Muscle of arm (tissue), 12 donors: Measurements from ENCODE around the gene CLASRP. TPM values are rescaled to one million over a fixed set of nuclear protein-coding genes. Genes with fewer than 3 reads are reported as not detected.
"Not testable (repeated sequence)": the region's sequence is repeated elsewhere in the genome, so short reads cannot be mapped to it uniquely, and the experiment has no call there.

ENCODE experiments used
- DNase-seq: peaks from one replicate; pipeline ENCODE4 v3.0.0-alpha.2; 2013
- polyA plus RNA-seq, 12 donors: library from polyadenylated mRNA; unstranded; fragments of 120-200 nt; gene quantifications; one replicate each; pipeline ENCODE4 v1.2.1, GENCODE V29; 2013; ENCODE audit not compliant: insufficient read length in 12 of 12

CLASRP gene
- polyA plus RNA-seq, 12 donors: 35.7 to 78.3 (median 40.6) TPM; not detected in 1

DNA sequence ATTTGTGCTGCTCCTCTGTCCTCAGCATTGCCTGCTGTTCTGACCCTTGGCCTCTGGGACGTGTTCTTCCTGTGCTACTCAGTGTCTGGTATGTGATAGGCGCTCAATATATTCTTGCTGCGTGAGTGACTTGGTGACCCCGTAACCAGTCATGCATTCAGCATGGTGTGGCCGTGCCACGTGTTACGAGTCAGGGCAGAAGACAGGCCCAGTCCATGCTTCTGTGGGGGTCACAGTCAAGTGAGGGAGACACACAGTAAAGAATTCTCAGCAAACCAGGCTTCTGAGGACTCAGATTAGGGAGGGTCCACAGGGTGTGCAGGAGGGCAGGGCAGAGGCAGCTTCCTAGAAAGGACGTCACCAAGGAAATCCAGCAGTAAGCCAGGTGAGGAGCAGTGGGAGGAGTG, 62.0 kb downstream of the CLASRP start:
- DNase-seq: no peak

DNA sequence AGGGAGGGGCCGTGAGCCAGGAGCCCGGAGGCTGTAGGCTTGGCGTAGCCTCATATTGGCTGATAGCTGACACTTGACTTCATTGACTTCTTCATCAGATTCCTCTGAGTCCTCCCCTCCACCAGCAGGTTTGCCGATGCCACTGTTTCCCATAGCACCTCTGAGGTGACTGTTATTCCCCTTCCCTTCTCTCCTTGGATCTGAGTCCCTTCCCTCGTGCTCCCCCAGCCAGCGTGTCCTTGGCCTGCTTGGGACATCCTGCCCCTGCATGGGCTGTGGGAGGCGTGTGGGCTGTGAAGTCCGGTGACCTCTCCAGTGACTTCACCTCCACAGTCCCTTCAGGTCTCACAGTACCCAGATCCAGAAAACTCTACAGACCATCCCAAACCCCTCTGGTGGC, 63.0 kb downstream of the CLASRP start:
- DNase-seq: no peak

DNA sequence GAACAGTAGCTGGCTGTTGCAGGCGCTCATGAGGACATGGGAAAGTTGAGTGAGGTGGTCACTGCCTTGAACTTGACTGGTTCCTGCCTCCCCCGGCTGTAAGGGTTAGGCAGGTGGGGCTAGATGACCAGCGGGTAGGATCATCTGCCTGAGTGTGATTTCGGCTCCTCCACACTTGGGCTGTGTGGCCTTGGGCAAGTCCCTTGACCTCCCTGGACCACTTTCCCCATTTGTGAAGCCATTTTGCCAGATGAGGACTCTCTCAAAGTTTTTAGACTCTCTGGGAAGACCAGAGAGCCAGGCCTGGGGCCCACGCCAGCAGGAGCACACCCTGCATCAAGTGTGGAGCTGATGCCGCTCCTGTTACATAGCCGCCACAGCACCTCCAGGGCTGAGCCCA, 63.6 kb downstream of the CLASRP start:
- no peak for DNase-seq

DNA sequence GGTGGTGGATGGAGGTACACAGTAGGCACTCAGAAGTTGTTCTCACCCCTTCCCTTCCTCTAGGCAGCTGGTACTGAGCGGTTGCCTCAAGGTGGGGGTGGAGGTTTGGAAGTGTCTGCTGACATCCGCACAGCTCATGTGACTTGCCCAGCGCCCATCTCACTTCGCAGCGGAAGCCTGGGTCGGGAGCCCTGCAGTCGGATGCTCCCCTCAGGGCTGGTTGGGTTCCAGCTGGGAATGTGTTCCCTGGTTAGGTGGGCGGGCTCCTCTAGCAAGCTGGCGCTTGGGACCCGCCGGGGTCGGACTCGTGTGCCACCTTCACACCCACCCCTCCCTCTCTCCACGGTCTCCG, 64.3 kb downstream of the CLASRP start:
- DNase-seq: no peak

DNA sequence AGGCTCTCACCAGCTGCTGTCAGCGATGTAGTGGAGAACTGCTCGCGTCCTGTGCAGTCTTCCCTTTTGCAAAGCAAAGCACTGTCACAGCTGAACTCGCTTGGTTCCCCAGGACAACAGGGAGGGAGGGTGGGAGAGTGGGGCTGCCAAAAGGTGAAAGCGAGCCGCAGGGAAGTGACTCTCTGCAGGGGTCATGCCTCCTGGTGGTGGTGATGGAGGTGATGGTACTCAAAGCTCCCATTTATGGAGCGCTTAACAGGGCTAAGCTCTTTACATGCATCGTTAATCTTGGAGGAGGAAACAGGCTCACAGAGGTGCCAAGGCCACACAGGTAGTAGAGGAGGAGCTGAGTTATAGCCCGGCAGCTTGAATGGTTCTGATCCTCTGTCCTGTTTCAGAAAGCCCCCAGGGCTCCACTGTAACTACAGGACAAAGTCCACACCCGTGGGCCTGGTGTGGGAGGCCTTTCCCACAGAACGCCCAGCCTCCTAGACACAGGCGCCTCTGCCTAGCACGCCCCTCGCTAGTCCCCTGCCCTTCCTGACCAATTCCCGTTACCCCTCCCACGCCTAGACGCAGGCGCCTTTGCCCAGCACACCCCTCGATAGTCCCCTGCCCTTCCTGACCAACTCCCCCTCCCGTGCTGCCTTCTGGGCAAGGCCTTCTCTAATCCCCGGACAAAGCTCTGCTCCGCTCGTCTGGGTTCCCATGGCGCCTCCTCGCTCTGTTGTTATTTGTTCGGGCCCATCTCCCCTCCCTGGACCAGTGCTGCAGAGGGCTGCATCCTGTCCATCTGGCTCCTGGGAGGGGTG, 64.9 kb downstream of the CLASRP start:
- DNase-seq: no peak

DNA sequence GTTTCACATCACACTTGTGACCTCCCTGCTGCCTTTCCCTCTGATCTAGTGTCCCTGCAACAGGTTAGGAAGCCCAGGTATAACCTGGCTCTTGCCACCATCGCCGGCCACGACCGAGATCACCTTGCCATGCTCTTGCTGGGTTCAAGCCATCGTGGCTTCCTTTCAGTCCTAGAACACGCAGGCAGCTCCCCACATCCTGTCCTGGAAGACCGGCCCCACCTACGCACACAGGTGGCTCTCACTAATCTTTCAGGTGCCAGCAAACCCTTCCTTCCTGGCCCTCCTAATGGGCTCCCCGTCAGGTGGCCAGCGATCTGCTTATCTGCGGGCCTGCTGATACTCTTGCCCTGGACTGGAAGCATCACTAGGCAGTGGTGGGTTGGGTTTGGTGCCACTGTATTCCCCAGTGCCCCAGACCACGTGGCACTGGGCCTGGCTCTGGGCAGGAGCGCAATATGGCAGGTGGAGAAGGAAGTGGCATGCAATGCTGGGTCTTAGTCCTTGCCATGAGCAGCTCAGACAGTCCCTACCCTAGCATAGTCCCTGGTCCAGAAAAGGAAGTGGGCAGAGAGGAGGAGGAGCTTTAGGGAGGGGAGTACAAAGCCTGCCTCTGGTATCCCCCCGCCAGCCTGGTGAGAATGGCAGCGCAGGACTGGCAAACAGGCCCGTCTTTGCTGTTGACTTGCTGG, 66.0 kb downstream of the CLASRP start:
- DNase-seq: no peak

DNA sequence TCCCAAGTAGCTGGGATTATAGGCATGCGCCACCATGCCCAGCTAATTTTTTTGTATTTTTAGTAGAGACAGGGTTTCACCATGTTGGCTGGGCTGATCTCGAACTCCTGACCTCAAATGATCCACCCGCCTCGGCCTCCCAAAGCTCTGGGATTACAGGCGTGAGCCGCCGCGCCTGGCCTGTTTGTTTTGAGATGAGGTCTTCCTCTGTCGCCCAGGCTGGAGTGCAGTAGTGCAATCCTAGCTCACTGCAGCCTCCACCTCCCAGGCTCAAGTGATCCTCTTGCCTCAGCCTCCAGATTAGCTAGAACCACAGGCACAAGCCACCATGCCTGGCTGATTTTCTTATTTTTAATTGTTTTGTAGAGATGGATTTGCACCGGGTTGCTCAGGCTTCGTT, 67.5 kb downstream of the CLASRP start:
- DNase-seq: not testable (repeated sequence)

DNA sequence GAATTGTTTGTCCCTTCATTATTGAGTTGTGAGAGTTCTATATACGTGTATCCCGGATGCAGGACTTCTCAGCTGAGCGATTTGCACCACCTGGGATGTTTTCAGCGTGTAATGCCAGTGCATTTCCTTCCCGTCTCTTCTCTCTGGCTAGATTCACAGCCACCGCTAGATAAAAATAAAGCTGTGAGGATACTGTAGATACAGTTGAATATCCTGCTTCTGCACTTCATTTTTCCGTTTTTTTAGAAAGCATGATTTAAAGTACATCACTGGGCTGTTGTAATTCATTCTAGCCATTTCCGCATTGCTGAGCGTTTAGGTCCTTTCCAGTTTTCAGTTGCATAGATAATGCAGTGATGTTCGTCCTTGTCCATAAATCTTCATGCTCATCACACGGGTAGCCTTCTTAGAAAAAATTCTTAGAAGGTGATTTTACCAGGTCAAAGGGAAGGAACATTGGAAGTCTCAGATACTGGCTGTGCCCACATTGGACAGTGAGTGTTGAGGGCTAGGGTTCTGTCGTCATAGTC, 68.8 kb downstream of the CLASRP start:
- DNase-seq: no peak

DNA sequence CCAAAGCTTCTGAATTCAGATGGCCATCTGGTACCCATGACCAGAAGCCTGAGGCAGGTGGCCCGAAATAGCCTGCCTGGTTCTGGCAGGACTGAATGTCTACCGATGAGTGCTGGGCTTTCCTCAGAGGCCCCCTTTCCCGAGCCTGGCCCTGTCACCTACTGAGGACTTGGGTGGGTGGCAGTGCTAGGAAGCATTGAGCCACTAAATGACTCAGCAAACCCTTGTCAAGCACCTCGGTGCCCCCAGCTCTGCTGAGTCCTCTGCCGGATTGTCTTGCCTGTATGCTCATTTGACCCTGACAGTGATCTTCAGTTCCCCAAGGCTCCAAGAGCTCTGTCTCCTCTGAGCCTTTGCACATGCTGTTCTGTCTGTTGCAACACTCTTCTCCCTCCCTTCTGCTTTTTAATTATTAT, 72.0 kb downstream of the CLASRP start:
- DNase-seq: no peak

DNA sequence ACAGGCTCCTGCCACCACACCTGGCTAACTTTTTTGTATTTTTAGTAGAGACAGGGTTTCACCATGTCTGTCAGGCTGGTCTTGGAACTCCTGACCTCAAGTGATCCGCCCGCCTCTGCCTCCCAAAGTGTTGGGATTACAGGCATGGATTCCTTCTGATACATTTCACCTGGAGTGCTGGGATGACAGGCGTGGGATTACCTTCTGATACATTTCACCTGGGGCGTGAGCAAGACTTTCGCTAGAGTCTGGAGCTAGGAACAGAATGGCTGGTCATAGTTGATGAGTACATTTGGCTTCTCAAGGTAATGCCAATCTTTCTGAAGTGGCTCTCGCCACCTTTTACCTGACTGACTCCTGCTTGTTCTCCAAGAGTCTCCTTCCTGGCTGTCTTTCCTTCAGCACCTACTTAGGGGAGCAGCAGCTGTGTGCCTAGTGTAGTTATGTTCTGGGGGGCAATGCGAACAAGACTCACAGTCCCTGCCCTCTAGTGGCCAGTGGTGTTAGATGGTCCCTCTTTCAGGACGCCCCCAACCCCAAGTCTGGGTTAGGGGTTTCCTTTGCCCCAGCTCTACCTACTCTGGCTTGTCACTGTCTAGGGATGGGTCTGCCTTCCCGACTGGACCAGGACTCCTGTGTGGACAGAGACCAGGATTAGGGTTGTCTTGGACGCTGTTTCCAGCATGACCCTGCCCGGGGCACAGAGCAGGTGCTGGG, 73.4 kb downstream of the CLASRP start:
- no peak for DNase-seq

DNA sequence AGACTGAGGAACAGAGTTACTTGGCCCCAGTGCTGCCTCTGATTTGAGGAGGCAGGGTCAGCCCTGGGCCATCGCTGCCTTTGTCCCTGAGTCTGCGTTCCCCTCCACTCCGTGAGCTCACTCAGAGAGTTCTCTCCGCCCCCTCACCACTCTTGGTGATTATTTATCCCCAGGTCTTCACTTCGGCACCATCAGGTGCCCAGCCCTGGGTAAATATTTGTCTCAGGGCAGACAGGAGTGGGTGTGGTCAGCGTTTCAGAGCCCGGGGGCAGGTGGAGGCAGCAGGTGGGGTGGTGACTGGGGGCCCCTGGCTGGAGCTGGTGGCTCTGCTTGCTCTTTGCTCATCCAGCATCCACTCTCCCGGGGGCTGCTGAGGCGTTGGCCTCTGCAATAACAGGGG, 74.8 kb downstream of the CLASRP start:
- DNase-seq: no peak

DNA sequence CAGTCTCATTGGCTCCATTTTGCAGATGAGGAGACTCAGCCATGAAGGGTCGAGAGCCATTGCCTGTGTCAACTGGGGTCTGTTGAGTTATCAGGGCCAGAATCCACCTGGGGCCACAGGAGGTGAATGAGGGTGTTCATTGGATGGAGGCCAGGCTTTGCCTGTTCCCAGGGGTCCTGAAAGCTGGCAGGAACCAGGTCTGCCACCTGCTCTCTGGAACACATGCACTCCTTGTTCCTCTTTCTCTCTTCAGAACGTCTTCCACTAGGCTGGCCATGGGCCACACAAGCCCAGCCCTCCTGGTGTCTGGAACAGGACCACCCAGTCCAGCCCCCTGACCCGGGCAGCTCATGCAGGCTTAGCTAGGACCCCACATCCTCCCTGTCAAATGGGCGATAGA, 75.3 kb downstream of the CLASRP start:
- DNase-seq: no peak

DNA sequence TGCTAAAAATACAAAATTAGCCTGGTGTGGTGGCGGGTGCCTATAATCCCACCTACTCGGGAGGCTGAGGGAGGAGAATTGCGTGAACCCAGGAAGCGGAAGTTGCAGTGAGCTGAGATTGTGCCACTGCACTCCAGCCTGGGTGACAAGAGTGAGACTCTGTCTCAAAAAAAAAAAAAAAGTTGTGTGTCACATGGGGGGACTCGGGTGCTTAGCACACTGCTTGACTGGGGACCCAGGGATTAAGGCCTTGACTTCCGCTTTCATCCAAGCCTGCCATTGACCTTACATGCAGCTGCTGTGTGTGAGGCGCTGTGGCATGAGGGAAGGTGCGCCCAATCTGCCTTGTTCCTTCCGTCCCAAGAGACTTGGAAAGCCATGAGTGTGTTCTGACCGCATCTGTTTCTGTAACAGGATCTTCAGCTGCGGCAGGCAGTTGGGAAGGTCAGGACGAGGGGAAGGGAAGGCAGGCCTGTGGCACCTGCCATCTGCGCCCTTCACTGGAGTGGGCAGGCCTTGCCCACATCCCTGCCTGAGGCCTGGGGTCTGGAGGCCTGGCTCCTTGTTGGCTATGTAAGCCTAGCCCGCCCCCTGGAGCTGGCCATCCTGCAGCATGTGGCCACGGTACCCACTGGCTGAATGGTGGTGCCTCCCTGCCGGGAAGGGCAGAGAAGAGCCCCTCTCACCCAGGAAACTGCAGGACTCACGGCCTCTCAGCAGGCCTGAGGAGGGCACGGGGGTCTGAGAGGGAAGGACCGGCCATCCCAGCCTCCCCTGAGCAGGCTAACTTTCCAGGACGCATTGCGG, 77.2 kb downstream of the CLASRP start:
- no peak for DNase-seq

DNA sequence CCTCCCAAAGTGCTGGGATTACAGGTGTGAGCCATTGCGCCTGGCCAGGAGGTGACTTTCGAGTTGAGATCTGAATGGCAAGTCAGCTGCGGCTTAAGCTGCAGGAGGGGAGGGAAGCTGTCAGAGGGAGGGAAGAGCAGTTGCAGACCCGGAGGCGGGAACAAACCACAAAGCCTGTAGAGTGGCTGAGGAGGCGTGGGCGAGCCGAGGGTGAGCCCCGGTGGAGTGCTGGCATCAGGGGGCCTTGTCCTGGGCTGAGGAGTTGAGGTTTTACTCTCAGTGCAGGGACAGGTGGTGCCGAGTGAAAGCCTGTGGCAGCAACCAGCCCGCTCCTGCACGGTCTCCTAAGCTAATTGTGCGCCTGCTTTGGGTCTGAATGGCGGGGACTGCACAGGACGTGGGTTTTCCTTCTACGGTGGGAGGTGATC, 78.3 kb downstream of the CLASRP start:
- DNase-seq: no peak

DNA sequence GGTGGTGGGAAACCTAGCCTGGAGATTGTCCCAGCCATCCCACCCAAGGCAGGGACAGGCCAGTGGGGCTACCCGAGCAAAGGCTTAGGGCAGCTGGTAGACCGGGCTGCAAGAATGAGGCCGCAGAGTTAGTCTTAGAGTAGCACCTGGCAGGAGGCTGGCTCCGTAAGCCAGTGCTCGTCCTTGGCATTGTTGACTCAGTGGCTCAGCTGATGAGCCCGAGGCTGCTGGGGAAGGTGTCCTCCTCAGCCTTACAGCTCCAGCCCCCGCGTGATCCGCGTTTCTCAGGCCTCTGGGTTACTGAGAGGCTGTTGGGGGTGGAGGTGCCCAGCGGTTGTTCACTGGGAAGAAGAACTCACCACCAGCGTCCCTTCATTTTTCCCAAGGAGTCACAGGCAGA, 78.8 kb downstream of the CLASRP start:
- DNase-seq: no peak

DNA sequence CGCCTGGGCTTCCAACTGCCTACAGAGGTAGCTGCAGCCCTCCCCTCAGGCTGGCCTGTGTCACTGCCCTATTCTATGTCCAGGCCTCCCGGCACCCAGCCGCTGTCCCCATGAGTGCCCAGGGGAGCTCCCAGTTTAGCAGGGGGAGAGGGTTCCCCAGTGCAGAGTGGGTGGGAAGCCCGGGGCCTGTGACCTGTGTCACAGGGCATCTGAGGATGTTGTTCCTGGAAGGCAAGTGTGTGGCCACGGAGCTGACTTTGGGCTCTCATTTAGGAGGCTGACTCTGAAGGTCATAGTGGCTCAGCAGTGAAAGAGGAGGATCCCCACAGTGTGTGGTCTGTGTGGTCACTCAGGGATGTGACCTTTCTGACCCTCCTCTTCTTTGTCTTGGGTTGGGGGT, 79.3 kb downstream of the CLASRP start:
- no peak for DNase-seq

DNA sequence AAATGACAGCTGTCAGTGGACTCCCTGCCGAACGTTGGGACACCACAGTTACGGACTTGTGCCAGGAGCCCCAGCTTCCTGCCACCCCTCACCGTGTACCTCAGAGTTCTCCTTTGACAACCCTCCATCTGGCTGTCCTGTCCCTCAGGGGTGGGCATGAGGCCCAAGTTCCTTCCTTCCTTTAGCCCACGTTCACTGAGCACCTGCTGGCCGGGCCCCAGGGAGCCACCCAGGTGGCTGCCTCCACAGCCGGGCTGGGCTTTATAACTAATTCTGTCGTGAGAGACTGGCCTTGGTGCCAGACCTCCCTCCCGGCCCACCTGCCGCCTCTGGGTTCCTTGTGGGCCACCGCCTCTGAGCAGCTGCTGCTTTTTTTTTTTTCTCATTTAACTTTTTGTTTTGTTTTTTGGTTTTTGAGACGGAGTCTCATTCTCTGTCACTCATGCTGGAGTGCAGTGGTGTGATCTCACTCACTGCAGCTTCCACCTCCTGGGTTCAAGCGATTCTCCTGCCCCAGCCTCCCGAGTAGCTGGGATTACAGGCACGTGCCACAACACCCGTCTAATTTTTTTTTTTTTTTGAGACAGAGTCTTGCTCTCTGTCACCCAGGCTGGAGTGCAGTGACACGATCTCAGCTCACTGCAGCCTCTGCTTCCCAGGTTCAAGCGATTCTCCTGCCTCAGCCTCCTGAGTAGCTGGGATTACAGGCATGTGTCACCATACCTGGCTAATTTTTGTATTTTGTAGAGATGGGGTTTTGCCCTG, 79.9 kb downstream of the CLASRP start:
- DNase-seq: not testable (repeated sequence)

DNA sequence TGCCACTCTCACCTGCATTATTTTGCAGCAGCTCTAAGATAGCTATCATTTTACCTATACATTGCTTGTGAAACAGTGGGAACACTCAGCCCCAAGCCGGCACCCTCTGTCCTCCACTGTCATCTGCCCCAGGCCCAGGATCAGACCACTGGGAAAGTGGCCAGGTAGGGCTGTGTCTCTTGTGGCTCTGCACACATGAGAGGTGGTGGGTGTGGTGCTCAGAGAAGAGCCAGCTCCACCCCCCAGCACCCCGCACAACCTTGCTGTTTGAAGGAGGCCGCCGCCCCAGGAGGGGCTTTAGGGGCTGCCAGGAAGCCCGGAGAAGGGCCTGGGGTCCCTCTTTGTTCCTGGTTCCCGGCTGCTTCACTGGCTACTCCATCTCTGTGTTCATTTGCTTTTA, 80.7 kb downstream of the CLASRP start:
- no peak for DNase-seq
